Prostate gland (tissue), 2 donors: ENCODE results near the gene CST4. TPM values are rescaled to one million over a fixed set of nuclear protein-coding genes. Genes with fewer than 3 reads are reported as not detected.

Experiments
- DNase-seq: peaks from one replicate; pipeline ENCODE4 v3.0.0-alpha.2; 2019; ENCODE audit warnings: low spot score
- H3K27ac ChIP-seq, 2 donors: fragments of 200-600 bp; sonication (generic); 2 replicates each; pipeline ENCODE4 v1.5.1; 2017 to 2019
- H3K27me3 ChIP-seq: fragments of 200-600 bp; sonication (generic); replicated peaks from 2 replicates; pipeline ENCODE4 v1.5.1; 2019; ENCODE audit not compliant: insufficient read depth
- H3K36me3 ChIP-seq, 2 donors: fragments of 200-600 bp; sonication (generic); 1 replicate in 1 of 2; 2 replicates in 1 of 2; pipeline versions ENCODE4 v1.5.1 to v1.8.1; 2017 to 2019
- H3K4me1 ChIP-seq: fragments of 200-600 bp; sonication (generic); replicated peaks from 2 replicates; pipeline ENCODE4 v1.5.1; 2019
- H3K4me3 ChIP-seq, 2 donors: fragments of 200-600 bp; sonication (generic); 2 replicates each; pipeline ENCODE4 v1.5.1; 2017 to 2019
- H3K9me3 ChIP-seq: fragments of 200-600 bp; sonication (generic); 2 replicates; pipeline ENCODE4 v1.5.1; 2017
- POLR2A ChIP-seq: fragments of 450-650 bp; IDR thresholded peaks from one replicate; pipeline ENCODE4 v1.6.1; 2016; ENCODE audit warnings: antibody characterized with exemption, mild to moderate bottlenecking
- POLR2AphosphoS5 ChIP-seq: sonication (generic); formaldehyde crosslinking; IDR thresholded peaks from one replicate; pipeline ENCODE4 v1.6.1; 2017; ENCODE audit warnings: antibody characterized with exemption
- WGBS: methylation state at CpG from one replicate; pipeline ENCODE4 v1.1.5; 2018; 5-methylcytosine and 5-hydroxymethylcytosine counted together
- intact Hi-C: fragments of 100-400 bp; cut with DNase I; formaldehyde crosslinking; loops from one replicate; pipeline ENCODE4 v1.14.2; 2022
- total RNA-seq, 2 donors: library from RNA; depleted of rRNA; stranded (reverse); fragments of >200 nt; gene quantifications; one replicate each; pipeline ENCODE4 v1.1.0, GENCODE V29; 2016
- TF ChIP-seq, protein P1 (sequence below), 4 experiments: fragments of 200-600 bp in 2 of 4; fragments of 450-650 bp in 2 of 4; sonication (generic) in 2 of 4; IDR thresholded peaks; 1 replicate in 3 of 4; 2 replicates in 1 of 4; pipeline ENCODE4 v1.5.1; 2016 to 2019; ENCODE audit warnings: antibody characterized with exemption in 4 of 4, mild to moderate bottlenecking in 2 of 4, moderate library complexity in 2 of 4

CST4 gene
- total RNA-seq, 2 donors from 2014 or later = 7.9 TPM; not detected in 1

DNA sequence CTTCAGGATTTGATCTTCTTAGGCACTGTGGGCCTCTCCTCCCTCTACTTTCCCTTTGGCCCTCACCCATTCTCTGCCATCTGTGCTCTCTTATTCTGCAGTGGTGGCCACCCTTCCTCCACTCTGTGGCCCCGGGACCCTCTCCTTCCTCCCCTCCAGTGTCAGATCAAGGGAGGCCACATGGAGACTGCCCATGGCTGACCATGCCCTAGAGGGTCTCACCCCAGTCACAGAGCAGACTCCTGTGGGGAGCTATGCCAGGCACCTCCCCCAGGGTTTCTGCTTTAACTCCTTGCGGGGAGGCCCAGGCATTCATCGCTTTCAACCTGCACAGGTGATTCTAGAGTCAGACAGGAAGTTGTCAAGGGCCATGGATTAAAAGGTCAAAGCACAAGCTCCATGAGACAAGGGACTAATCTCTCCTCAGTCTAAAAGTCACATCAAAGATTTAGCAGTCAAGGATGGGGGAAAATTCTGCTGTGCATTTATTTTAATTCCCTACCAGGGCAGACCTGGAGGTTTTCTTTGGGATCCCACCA is 35.4 kb downstream of the CST4 start:
- intact Hi-C loops = no loop called here
- no peaks in the 10 kb centered on the region for H3K36me3 ChIP-seq
- 93% methylated on average over 3 of the region's 3 CpGs for WGBS
- H3K4me1 ChIP-seq = no peaks in the 10 kb centered on the region
- DNase-seq = no peak
- TF ChIP-seq POLR2A (no peak), POLR2AphosphoS5 (no peak)
- TF ChIP-seq, protein P1, sequence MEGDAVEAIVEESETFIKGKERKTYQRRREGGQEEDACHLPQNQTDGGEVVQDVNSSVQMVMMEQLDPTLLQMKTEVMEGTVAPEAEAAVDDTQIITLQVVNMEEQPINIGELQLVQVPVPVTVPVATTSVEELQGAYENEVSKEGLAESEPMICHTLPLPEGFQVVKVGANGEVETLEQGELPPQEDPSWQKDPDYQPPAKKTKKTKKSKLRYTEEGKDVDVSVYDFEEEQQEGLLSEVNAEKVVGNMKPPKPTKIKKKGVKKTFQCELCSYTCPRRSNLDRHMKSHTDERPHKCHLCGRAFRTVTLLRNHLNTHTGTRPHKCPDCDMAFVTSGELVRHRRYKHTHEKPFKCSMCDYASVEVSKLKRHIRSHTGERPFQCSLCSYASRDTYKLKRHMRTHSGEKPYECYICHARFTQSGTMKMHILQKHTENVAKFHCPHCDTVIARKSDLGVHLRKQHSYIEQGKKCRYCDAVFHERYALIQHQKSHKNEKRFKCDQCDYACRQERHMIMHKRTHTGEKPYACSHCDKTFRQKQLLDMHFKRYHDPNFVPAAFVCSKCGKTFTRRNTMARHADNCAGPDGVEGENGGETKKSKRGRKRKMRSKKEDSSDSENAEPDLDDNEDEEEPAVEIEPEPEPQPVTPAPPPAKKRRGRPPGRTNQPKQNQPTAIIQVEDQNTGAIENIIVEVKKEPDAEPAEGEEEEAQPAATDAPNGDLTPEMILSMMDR (IDR thresholded peaks at IDR 0.05) = no peak
- H3K27ac ChIP-seq = no peak overlapping the region
- no peaks in the 10 kb centered on the region for H3K9me3 ChIP-seq
- H3K27me3 ChIP-seq = no peaks in the 10 kb centered on the region
- no peak overlapping the region for H3K4me3 ChIP-seq

- WGBS = 94% methylated on average over 2 of the region's 2 CpGs
Observed at GRCh38 chr20:23652926-23653325, 35.9 kb downstream of the CST4 start.

GRCh38 chr20:23652371-23652770 is 36.5 kb downstream of the CST4 start:
- Histone ChIP-seq H3K27ac (no peak overlapping the region), H3K9me3 (no peaks in the 10 kb centered on the region), H3K4me3 (no peak overlapping the region), H3K36me3 (no peaks in the 10 kb centered on the region), H3K4me1 (no peaks in the 10 kb centered on the region), H3K27me3 (no peaks in the 10 kb centered on the region)
- no peak for TF ChIP-seq POLR2AphosphoS5
- no peak for TF ChIP-seq POLR2A
- TF ChIP-seq, protein P1 (IDR thresholded peaks at IDR 0.05) = no peak
- intact Hi-C loops = no loop called here
- no peak for DNase-seq

More at GRCh38 chr20:23652926-23653325, 35.9 kb downstream of the CST4 start:
- Histone ChIP-seq H3K36me3 (no peaks in the 10 kb centered on the region), H3K27ac (no peak overlapping the region), H3K27me3 (no peaks in the 10 kb centered on the region), H3K4me3 (no peak overlapping the region), H3K9me3 (no peaks in the 10 kb centered on the region), H3K4me1 (no peaks in the 10 kb centered on the region)
- TF ChIP-seq POLR2AphosphoS5 = no peak
- TF ChIP-seq POLR2A = no peak
- TF ChIP-seq, protein P1 (IDR thresholded peaks at IDR 0.05) = no peak
- intact Hi-C loops = no loop called here
- no peak for DNase-seq

DNA sequence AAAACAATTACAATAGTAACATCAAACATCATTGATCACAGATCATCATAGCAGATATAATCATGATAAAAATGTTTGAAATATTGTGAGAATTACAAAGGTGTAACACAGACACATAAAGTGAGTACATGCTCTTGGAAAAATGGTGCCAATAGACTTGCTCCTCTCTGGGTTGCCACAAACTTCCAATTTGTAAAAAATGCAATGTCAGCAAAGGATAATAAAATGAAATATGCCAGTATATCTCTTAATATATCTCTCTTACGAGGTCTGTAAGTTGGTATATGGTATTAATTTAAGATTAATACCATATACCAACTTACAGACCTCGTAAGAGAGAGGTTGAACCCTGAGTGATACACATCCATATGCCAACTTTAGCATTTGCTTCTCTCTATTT is 37.7 kb downstream of the CST4 start:
- no peaks in the 10 kb centered on the region for H3K9me3 ChIP-seq

More for the DNA sequence above, 37.7 kb downstream of the CST4 start:
- intact Hi-C loops = no loop called here
- TF ChIP-seq POLR2AphosphoS5 (no peak), POLR2A (no peak)
- TF ChIP-seq, protein P1 (IDR thresholded peaks at IDR 0.05) = no peak
- Histone ChIP-seq H3K27ac (no peak overlapping the region), H3K4me1 (no peaks in the 10 kb centered on the region), H3K36me3 (no peaks in the 10 kb centered on the region), H3K27me3 (no peaks in the 10 kb centered on the region), H3K4me3 (no peak overlapping the region)
- WGBS = 95% methylated on average over 2 of the region's 2 CpGs
- no peak for DNase-seq
